OCI-LY7 (cell line): ENCODE measurements around the gene YIPF2.

Experiments
- EZH2phosphoT487 ChIP-seq: fragments of 200-600 bp; sonication (generic); IDR thresholded peaks from 2 replicates; pipeline ENCODE4 v1.6.1; 2018; ENCODE audit warnings: low read depth, borderline replicate concordance, mild to moderate bottlenecking, mixed run types, antibody characterized with exemption, low read length, moderate library complexity, mixed read lengths
- TF ChIP-seq, protein P1 (sequence below): fragments of 200-600 bp; sonication (generic); conservative IDR thresholded peaks from 2 replicates; pipeline ENCODE4 v1.5.1; 2014; ENCODE audit warnings: mild to moderate bottlenecking, antibody characterized with exemption, low read length, moderate library complexity, mixed read lengths

DNA sequence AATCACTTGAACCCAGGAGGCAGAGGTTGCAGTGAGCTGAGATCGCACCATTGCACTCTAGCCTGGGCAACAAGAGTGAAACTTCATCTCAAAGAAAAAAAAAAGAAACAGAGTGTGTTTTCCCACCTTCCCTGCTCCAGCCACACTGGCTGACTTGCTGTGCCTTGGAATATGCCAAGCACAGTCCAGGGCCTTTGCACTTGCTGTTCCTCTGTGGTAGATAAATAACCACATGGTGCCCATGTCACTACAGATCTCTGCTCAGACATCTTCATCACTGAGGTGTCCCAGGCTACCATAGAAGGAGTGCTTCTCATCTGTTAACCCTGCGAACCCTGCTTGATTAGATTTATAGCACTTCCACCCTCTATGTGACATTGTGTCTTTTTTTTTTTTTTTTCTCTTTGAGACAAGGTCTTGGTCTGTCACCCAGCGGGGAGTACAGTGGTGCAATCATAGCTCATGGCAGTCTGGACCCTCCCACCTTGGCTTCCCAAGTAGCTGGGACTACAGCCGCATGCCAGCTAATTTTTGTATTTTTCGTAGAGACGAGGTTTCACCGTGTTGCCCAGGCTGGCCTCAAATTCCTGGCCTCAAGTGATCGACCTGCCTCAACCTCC lies 42.8 kb upstream of the YIPF2 start:
- TF ChIP-seq, protein P1, sequence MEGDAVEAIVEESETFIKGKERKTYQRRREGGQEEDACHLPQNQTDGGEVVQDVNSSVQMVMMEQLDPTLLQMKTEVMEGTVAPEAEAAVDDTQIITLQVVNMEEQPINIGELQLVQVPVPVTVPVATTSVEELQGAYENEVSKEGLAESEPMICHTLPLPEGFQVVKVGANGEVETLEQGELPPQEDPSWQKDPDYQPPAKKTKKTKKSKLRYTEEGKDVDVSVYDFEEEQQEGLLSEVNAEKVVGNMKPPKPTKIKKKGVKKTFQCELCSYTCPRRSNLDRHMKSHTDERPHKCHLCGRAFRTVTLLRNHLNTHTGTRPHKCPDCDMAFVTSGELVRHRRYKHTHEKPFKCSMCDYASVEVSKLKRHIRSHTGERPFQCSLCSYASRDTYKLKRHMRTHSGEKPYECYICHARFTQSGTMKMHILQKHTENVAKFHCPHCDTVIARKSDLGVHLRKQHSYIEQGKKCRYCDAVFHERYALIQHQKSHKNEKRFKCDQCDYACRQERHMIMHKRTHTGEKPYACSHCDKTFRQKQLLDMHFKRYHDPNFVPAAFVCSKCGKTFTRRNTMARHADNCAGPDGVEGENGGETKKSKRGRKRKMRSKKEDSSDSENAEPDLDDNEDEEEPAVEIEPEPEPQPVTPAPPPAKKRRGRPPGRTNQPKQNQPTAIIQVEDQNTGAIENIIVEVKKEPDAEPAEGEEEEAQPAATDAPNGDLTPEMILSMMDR = no peak
- TF ChIP-seq EZH2phosphoT487 = no peak
